ENCODE results near the gene BRCC3. TPM values are rescaled to one million over a fixed set of nuclear protein-coding genes. Genes with fewer than 3 reads are reported as not detected.
"Not testable (repeated sequence)": the region's sequence is repeated elsewhere in the genome, so short reads cannot be mapped to it uniquely, and the experiment has no call there.

BRCC3 gene
- total RNA-seq, 1 donor from 2014 or later, result 11.9 TPM

DNA sequence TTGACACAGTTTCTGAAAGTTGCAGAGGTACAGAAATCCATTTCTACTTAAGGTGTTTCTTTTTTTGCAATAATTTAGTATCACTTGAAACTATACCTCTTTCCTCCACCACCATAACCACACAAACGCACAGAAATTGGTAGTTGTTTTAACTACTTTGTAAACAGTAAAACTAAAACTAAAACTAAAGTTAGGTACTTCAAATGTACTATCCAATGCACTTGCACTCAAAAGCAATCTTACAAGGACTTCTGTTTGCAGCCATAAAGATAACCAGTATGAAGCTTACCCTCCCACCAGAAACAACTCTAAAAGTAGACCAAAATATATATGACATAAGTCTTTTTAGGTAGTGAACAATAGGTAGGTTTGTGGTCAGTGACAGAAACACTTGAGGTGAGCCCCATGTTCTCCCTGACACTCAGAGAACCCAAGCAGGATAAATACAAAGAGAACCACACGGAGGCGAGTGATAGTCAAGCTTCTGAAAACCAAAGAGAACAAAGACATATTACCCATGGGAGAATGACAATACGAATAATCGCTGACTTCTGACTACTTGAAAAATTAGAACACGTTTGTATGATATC is 72.7 kb downstream of the BRCC3 start:
- DNase-seq (ENCODE audit: low read depth in 2 of 2), result no peak

DNA sequence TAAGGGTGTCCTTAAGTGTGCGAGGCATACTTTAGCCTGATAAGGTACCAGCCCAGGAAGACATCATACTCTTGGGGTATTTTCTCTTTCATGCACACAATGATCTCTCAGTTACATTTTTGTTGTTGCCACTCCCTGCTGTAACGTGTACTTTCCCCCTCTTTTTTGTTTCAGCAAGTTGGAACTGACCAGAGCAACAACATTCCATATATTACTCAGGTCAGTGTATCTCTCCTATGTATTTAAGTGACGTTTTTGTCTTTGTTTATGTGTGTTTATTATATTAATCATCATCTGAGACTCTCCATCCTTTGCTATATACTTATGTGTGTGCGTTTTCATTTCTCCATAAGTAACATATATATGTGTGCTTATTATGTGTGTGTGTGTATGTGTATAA is 73.6 kb downstream of the BRCC3 start:
- DNase-seq (ENCODE audit: low read depth in 2 of 2), result no peak

DNA sequence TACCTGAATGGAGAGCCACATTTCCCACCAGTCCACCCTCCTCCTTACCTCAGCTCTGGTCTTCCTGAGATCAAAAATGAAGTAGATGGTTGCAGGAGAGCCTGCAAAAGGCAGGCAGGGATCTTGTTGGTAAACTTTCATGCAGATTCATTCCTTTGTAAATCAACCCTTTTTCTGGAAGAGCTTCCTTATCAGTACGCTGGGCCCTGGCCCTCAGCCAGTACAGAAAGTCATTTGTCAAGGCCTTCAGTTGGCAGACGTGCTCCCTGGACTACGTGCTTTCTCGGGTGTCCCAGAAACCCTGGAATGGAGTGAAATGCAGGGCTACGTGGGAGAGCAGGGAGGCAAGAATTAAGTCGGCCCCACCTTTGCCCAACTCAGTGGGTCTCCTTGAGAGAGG is 76.3 kb downstream of the BRCC3 start:
- DNase-seq (ENCODE audit: low read depth in 2 of 2), result not testable (repeated sequence)

DNA sequence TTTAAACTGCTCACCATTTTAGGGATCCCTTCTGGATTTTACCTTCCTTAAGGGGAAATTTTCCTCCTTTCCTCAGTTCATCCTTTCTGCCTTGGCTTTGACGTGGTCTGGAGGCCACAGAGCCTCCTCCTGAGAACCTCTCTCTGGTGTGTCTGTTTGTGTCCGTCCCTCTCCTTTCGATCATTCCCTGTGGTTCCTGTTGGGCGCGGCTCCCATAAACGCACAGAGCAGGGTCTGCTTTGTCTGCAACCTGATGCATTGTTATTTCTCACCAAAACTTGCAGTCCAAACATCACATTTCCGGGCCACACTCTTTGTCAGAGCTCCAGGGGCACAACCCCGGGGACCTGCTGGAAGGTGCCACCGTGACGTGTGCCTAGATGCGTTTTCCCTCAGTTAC is 76.9 kb downstream of the BRCC3 start:
- not testable (repeated sequence) for DNase-seq (ENCODE audit: low read depth in 2 of 2)

DNA sequence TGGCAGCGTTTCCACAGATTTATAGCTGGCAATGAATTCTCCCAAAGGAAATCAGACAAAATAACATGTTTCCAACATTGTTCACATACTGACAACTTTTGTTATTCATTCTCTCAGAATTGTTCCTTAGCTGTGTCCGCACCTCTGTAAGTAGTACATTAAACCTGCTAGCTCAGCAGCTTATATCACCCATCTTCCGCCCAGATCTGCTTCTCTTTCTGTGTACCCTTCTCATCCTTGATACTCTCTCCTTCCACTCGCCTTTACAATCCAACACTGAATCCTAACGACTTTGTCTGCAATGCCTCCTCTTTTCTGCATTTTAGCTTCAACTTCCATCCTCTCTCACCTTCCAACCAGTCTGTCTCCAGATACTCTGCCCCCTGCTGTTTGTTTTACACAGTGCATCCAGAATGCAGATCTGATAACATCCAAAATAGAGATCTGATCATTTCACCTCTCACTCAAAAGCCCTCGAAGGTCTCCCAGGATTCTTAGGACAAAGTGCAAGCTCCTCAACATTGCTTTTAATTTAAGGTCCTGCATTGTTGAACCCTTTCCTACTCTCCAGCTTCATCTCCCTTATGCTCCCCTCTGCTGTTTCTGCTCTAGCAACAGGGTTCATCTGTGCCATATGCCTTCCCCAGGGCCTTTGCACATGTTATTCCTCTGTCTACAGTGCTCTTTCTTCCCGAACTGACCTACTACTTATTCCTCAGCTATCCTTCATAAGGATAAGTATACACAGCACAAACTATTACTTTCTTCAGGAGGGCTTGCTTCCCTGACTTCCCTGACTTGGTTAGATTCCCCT is 77.6 kb downstream of the BRCC3 start:
- DNase-seq (ENCODE audit: low read depth in 2 of 2), result peak; percentile 24 to 26

DNA sequence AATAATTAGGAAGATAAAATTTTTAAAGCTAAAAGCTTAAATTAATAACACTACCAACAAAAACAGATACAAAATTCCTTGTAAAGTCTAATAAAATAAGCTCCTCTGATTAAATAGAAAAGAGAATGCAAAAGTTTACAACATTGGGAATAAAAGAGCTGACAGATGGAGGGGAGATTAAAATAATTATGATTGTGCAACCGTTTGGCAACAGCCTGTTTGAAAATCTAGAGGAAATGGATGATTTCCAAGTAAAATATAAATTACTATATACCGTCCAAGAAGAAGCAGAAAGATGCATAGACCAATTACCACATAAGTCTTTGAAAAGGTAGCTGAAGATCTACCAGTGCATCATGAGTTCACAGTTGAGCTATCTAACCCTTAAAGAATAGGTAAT is 98.6 kb downstream of the BRCC3 start:
- DNase-seq (ENCODE audit: low read depth in 2 of 2), result no peak

Other genes with a start within 250 kb of the BRCC3 start
- gene SMIM9, start 236.8 kb upstream of the BRCC3 start, total RNA-seq, result not detected in 2 replicates
- gene F8A1, start 185.2 kb upstream of the BRCC3 start, total RNA-seq, result 0.51 and 2.8 TPM in 2 replicates
- gene F8, start 48.8 kb upstream of the BRCC3 start, total RNA-seq, result 8.9 and 31.0 TPM in 2 replicates
- 39.8 and 76.1 TPM in 2 replicates for gene FUNDC2, start 44.7 kb upstream of the BRCC3 start, total RNA-seq
- gene CMC4, start 372 bp upstream of the BRCC3 start, total RNA-seq, result 8.3 and 9.0 TPM in 2 replicates
- gene MTCP1, start 372 bp upstream of the BRCC3 start, total RNA-seq, result 11.5 and 18.4 TPM in 2 replicates
- gene VBP1, start 145.0 kb downstream of the BRCC3 start, total RNA-seq, result 33.9 and 54.3 TPM in 2 replicates
- gene RAB39B, start 193.0 kb downstream of the BRCC3 start, total RNA-seq, result 0.13 and 0.26 TPM in 2 replicates

Data from dermis microvascular lymphatic vessel endothelial cell (primary cell).